IMR-90 (cell line): ENCODE measurements around the gene HHATL. TPM values are rescaled to one million over a fixed set of nuclear protein-coding genes. Genes with fewer than 3 reads are reported as not detected.

Experiments used
- ATAC-seq: fragments of 200-7000 bp; cut with Tn5 transposase; 2 replicates; pipeline ENCODE4 v1.9.1; 2020; ENCODE audit warnings: low read depth, mild to moderate bottlenecking, moderate library complexity
- BruUV-seq: library from RNA; stranded (reverse); fragments of 400-500 nt; replicated peaks from 2 replicates; lab custom pipeline; 2021; lab: Mats Ljungman, UMichigan
- CTCF ChIA-PET: fragments of 300-600 bp; formaldehyde crosslinking; extraction: SDS; loops from one replicate; lab custom pipeline; 2021; ENCODE audit warnings: antibody characterized with exemption; lab: Yijun Ruan, JAX
- POLR2A ChIA-PET: fragments of 300-600 bp; sonication (Branson Sonifier 250); formaldehyde crosslinking; loops from one replicate; lab custom pipeline; 2022; ENCODE audit warnings: antibody characterized with exemption; ENCODE audit not compliant: unreplicated experiment; lab: Charles Lee
- DNase-seq: peaks from one replicate; pipeline ENCODE4 v3.0.0; 2013
- H2AFZ ChIP-seq: replicated peaks from 2 replicates; pipeline ENCODE3; 2013; ENCODE audit warnings: low read length, mild to moderate bottlenecking; ENCODE audit not compliant: poor library complexity
- H2AK5ac ChIP-seq: 2 replicates; pipeline ENCODE4 v1.6.1; 2013; ENCODE audit warnings: low read depth, low read length, inconsistent platforms
- H2AK9ac ChIP-seq: replicated peaks from 2 replicates; pipeline ENCODE3; 2013; ENCODE audit warnings: mild to moderate bottlenecking, low read depth, low read length, moderate library complexity; ENCODE audit not compliant: poor library complexity
- H2BK120ac ChIP-seq: 2 replicates; pipeline ENCODE4 v1.6.1; 2013; ENCODE audit warnings: low read depth, low read length, inconsistent platforms
- H2BK15ac ChIP-seq: 3 replicates; pipeline ENCODE4 v1.6.1; 2013; ENCODE audit warnings: low read depth, low read length, inconsistent platforms
- H2BK20ac ChIP-seq: 2 replicates; pipeline ENCODE4 v1.6.1; 2013; ENCODE audit warnings: low read depth, mild to moderate bottlenecking, inconsistent platforms, low read length, moderate library complexity
- H2BK5ac ChIP-seq: 2 replicates; pipeline ENCODE4 v1.6.1; 2013; ENCODE audit warnings: mild to moderate bottlenecking, low read depth, low read length, inconsistent platforms; ENCODE audit not compliant: poor library complexity, severe bottlenecking
- H3K14ac ChIP-seq: replicated peaks from 2 replicates; pipeline ENCODE4 v1.6.1; 2013; ENCODE audit warnings: low read depth, low read length, inconsistent platforms
- H3K18ac ChIP-seq: 2 replicates; pipeline ENCODE4 v1.6.1; 2013; ENCODE audit warnings: low read depth, low read length, control low read depth
- H3K23ac ChIP-seq: 2 replicates; pipeline ENCODE4 v1.6.1; 2013; ENCODE audit warnings: low read depth, low read length, inconsistent platforms
- H3K27ac ChIP-seq: 2 replicates; pipeline ENCODE4 v1.5.1; 2013; ENCODE audit warnings: mild to moderate bottlenecking, control low read depth, low read length; ENCODE audit not compliant: insufficient read depth
- H3K27me3 ChIP-seq: 2 replicates; pipeline ENCODE4 v1.6.1; 2013; ENCODE audit warnings: low read length; ENCODE audit not compliant: control insufficient read depth, insufficient read depth
- H3K36me3 ChIP-seq: 2 replicates; pipeline ENCODE4 v1.6.1; 2013; ENCODE audit warnings: low read length, mixed read lengths; ENCODE audit not compliant: control insufficient read depth, insufficient read depth
- H3K4ac ChIP-seq: 2 replicates; pipeline ENCODE4 v1.6.1; 2013; ENCODE audit warnings: low read depth, low read length, inconsistent platforms
- H3K4me1 ChIP-seq: 2 replicates; pipeline ENCODE4 v1.6.1; 2013; ENCODE audit warnings: low read length, mixed read lengths; ENCODE audit not compliant: control insufficient read depth, insufficient read depth
- H3K4me2 ChIP-seq: 2 replicates; pipeline ENCODE4 v1.6.1; 2013; ENCODE audit warnings: low read depth, mild to moderate bottlenecking, control low read depth, low read length, moderate library complexity
- H3K4me3 ChIP-seq: 2 replicates; pipeline ENCODE4 v1.5.1; 2013; ENCODE audit warnings: low read depth, mild to moderate bottlenecking, control low read depth, low read length, moderate library complexity; ENCODE audit not compliant: insufficient read depth
- H3K56ac ChIP-seq: 2 replicates; pipeline ENCODE4 v1.6.1; 2013; ENCODE audit warnings: low read length, inconsistent platforms; ENCODE audit not compliant: insufficient read depth; ENCODE audit errors: extremely low read depth
- H3K79me1 ChIP-seq, 2 experiments: 2 replicates each; pipeline ENCODE4 v1.6.1; 2013; ENCODE audit warnings: low read length in 2 of 2, inconsistent platforms in 1 of 2, low read depth in 1 of 2
- H3K9ac ChIP-seq: 2 replicates; pipeline ENCODE4 v1.6.1; 2013; ENCODE audit warnings: low read depth, low read length, control low read depth
- H3K9me1 ChIP-seq: 2 replicates; pipeline ENCODE4 v1.6.1; 2013; ENCODE audit warnings: low read length, inconsistent platforms; ENCODE audit not compliant: insufficient read depth
- H3K9me3 ChIP-seq: 2 replicates; pipeline ENCODE4 v1.6.1; 2013; ENCODE audit warnings: low read length; ENCODE audit not compliant: control insufficient read depth, insufficient read depth
- H4K20me1 ChIP-seq: 2 replicates; pipeline ENCODE4 v1.6.1; 2013; ENCODE audit warnings: low read length, inconsistent platforms; ENCODE audit not compliant: insufficient read depth
- H4K5ac ChIP-seq: 2 replicates; pipeline ENCODE4 v1.6.1; 2013; ENCODE audit warnings: mild to moderate bottlenecking, low read depth, low read length, control low read depth
- H4K8ac ChIP-seq, 2 experiments: 2 replicates each; pipeline ENCODE4 v1.6.1; 2013; ENCODE audit warnings: low read depth in 2 of 2, low read length in 2 of 2, control low read depth in 1 of 2, inconsistent platforms in 1 of 2
- H4K91ac ChIP-seq: 2 replicates; pipeline ENCODE4 v1.6.1; 2013; ENCODE audit warnings: low read depth, low read length, inconsistent platforms; ENCODE audit not compliant: insufficient read depth
- BHLHE40 ChIP-seq: fragments of 150-350 bp; IDR thresholded peaks from 2 replicates; pipeline ENCODE4 v1.6.1; 2016; ENCODE audit warnings: mild to moderate bottlenecking, low read depth, low read length
- CEBPB ChIP-seq: IDR thresholded peaks from 2 replicates; pipeline ENCODE4 v1.6.1; 2012; ENCODE audit warnings: low read depth, low read length, improper control_type of control experiment
- CHD1 ChIP-seq: IDR thresholded peaks from 2 replicates; pipeline ENCODE4 v1.6.1; 2012; ENCODE audit warnings: low read depth, low read length, improper control_type of control experiment
- ELK1 ChIP-seq: fragments of 150-350 bp; IDR thresholded peaks from 2 replicates; pipeline ENCODE4 v1.6.1; 2016; ENCODE audit warnings: low read depth, mild to moderate bottlenecking, low read length, moderate library complexity, borderline replicate concordance
- FOS ChIP-seq: fragments of 150-350 bp; IDR thresholded peaks from 2 replicates; pipeline ENCODE4 v1.6.1; 2016; ENCODE audit warnings: low read depth, low read length
- MAFK ChIP-seq: IDR thresholded peaks from 2 replicates; pipeline ENCODE4 v1.6.1; 2012; ENCODE audit warnings: low read depth, low read length, improper control_type of control experiment
- MAZ ChIP-seq: IDR thresholded peaks from 2 replicates; pipeline ENCODE4 v1.6.1; 2012; ENCODE audit warnings: low read depth, mild to moderate bottlenecking, low read length, improper control_type of control experiment, moderate library complexity, borderline replicate concordance
- NFE2L2 ChIP-seq: fragments of 150-350 bp; IDR thresholded peaks from 2 replicates; pipeline ENCODE4 v1.6.1; 2016; ENCODE audit warnings: low read depth, mild to moderate bottlenecking, low read length
- POLR2A ChIP-seq: IDR thresholded peaks from 2 replicates; pipeline ENCODE4 v1.6.1; 2012; ENCODE audit warnings: mild to moderate bottlenecking, low read depth, low read length
- RAD21 ChIP-seq: IDR thresholded peaks from 2 replicates; pipeline ENCODE4 v1.6.1; 2012; ENCODE audit warnings: low read length, improper control_type of control experiment
- RCOR1 ChIP-seq: IDR thresholded peaks from 2 replicates; pipeline ENCODE4 v1.6.1; 2012; ENCODE audit warnings: mild to moderate bottlenecking, low read length, improper control_type of control experiment; ENCODE audit not compliant: insufficient replicate concordance
- SMC3 ChIP-seq: fragments of 150-350 bp; IDR thresholded peaks from 2 replicates; pipeline ENCODE4 v1.6.1; 2016; ENCODE audit warnings: low read depth, mild to moderate bottlenecking, antibody characterized with exemption, low read length, moderate library complexity
- WGBS, 2 experiments: methylation state at CpG; one replicate each; pipeline versions ENCODE4 v1.1.5 to v1.1.7; 2013; ENCODE audit warnings: missing lambda C conversion rate in 2 of 2; ENCODE audit not compliant: insufficient read length in 1 of 2; ENCODE audit errors: extremely low coverage in 2 of 2; 5-methylcytosine and 5-hydroxymethylcytosine counted together
- dilution Hi-C: fragments of 300-500 bp; cut with HindIII; formaldehyde crosslinking; loops from one replicate; pipeline ENCODE4 v1.14.3; 2018; ENCODE audit warnings: low sequenced_read_pairs; ENCODE audit not compliant: unreplicated experiment
- in situ Hi-C: fragments of 300-500 bp; cut with MboI; formaldehyde crosslinking; loops from 3 replicates; pipeline ENCODE4 v1.14.3; 2019; ENCODE audit warnings: low sequenced_read_pairs, inconsistent platforms, mixed read lengths
- intact Hi-C: fragments of 100-400 bp; cut with micrococcal nuclease; formaldehyde crosslinking; loops from 2 replicates; pipeline ENCODE4 v1.10.0; 2022
- polyA plus RNA-seq, 3 experiments: library from polyadenylated mRNA; depleted of rRNA; stranded (reverse); fragments of >200 nt; gene quantifications; 2 replicates each; pipeline ENCODE4 v1.2.3, GENCODE V29; 2012; ENCODE audit warnings: low replicate concordance in 1 of 3
- total RNA-seq: library from RNA; depleted of rRNA; stranded (reverse); fragments of >200 nt; gene quantifications from 2 replicates; pipeline ENCODE4 v1.2.3, GENCODE V29; 2012

HHATL gene
- total and polyA plus RNA-seq, 2 of the 4 experiments (the other 2 are of a cell fraction), result not detected

- dilution Hi-C loops (no loop called here), intact Hi-C loops (no loop called here), in situ Hi-C loops (no loop called here)
- no peak for DNase-seq
- H2AFZ ChIP-seq, result no peak overlapping the region
- H2BK20ac ChIP-seq, result no peak overlapping the region
- H3K79me1 ChIP-seq, result no peaks in the 10 kb centered on the region
- H3K36me3 ChIP-seq, result no peaks in the 10 kb centered on the region
- POLR2A ChIA-PET, result no interaction called here
- H3K27me3 ChIP-seq, result no peaks in the 10 kb centered on the region; the same call in 1 of the 2 replicates
- H3K27ac ChIP-seq, result no peak overlapping the region
- H3K56ac ChIP-seq, result no peak overlapping the region
- H3K18ac ChIP-seq, result no peak overlapping the region
- no peak overlapping the region for H2BK5ac ChIP-seq
- H3K9me1 ChIP-seq, result peaks cover 14% of the 10 kb centered on the region
- H3K4me1 ChIP-seq, result peaks cover 12% of the 10 kb centered on the region
- no peak overlapping the region for H3K23ac ChIP-seq
- H3K9ac ChIP-seq, result no peak overlapping the region
- H4K20me1 ChIP-seq, result peaks cover 9% of the 10 kb centered on the region
- CTCF ChIA-PET, result interaction anchor here (0.9 kb wide), 2 partner anchors 10 to 14 kb away, joined by 3 read pairs; no protein-coding TSS in a partner anchor
- no peak for TF ChIP-seq SMC3
- no peak for TF ChIP-seq RCOR1
- no peak for TF ChIP-seq FOS
- no peak for TF ChIP-seq MAZ
- TF ChIP-seq CEBPB, result no peak
- TF ChIP-seq CHD1, result no peak
- no peak for TF ChIP-seq MAFK
- TF ChIP-seq RAD21, result no peak
- no peak for TF ChIP-seq POLR2A
- TF ChIP-seq BHLHE40, result no peak
- TF ChIP-seq NFE2L2, result no peak
- TF ChIP-seq ELK1, result no peak
- no peak for ATAC-seq
- no peaks in the 10 kb centered on the region for H3K9me3 ChIP-seq
- 52% methylated on average over 3 of the region's 6 CpGs; no CpG with 5 or more reads in 1 of the 2 experiments for WGBS, 2 experiments
- H3K4ac ChIP-seq, result no peak overlapping the region
- no peak overlapping the region for H3K14ac ChIP-seq
- BruUV-seq, result no TSS peak
- H3K4me2 ChIP-seq, result no peak overlapping the region
- no peak overlapping the region for H2AK9ac ChIP-seq
- no peak overlapping the region for H2BK120ac ChIP-seq
- H4K8ac ChIP-seq, result no peak overlapping the region
- no peak overlapping the region for H4K91ac ChIP-seq
- H4K5ac ChIP-seq, result no peak overlapping the region
- H2BK15ac ChIP-seq, result no peak overlapping the region
- no peak overlapping the region for H2AK5ac ChIP-seq
- H3K4me3 ChIP-seq, result no peak overlapping the region
Observed at GRCh38 chr3:42747581-42747980, 45.0 kb upstream of the HHATL start.
